Measurements from ENCODE around the gene STK11. TPM values are rescaled to one million over a fixed set of nuclear protein-coding genes. Genes with fewer than 3 reads are reported as not detected.

Gene STK11
- total and polyA plus RNA-seq, 2 experiments from 2014 or later, result 4.6 to 64.1 TPM

DNA sequence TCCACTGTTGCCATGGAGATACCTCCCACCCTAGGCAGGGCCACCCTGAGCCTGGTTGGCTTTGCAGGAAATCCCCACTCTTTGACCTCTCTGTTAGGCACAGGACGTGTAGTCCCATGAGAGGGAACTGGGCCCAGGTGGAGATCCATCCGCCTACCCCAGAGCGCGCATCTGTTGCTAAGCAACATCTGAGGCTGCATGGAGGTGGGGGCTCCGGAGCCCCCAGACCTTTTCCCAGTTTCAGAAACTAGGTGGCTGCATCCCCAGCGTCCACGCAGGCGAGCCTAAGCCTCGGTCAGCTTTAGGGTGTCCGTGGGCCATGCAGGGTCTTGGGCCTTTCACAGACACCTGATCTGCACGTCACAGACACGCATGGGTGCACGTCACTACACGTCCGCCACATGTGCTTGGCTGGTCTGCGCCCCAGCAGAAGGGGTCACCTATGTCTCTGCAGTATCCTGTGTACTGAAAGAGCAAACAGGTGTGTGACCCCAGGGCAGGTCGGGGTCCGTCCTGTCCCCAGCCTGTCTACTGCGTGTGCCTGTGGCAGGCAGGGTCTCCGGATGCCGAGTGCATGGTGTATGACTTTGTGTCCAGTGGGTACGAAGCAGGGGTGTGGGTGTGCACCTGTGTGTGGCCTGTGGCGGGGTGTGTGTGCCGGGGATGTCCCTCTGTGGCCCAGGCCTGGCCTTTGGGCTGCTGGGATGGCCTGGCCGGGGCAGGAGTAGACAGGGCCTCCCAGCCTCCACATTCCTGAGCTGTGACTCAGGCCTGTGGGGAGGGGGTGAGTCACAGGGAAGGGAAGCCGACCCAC lies 59.4 kb downstream of the STK11 start:
- H3K36me3 ChIP-seq (ENCODE audit: low read depth), result no peaks in the 10 kb centered on the region
- H3K79me2 ChIP-seq (ENCODE audit: insufficient read depth), result peaks cover 17% of the 10 kb centered on the region
- no peaks in the 10 kb centered on the region for H3K27me3 ChIP-seq (replicated peaks; ENCODE audit: insufficient read depth)
- no peak overlapping the region for H2AFZ ChIP-seq
- no peaks in the 10 kb centered on the region for H4K20me1 ChIP-seq (ENCODE audit: insufficient read depth)
- peaks cover 11% of the 10 kb centered on the region for H3F3A ChIP-seq (ENCODE audit: insufficient read depth)
- no peaks in the 10 kb centered on the region for H3K9me2 ChIP-seq (ENCODE audit: insufficient read depth)
- H3K4me1 ChIP-seq (ENCODE audit: insufficient read depth), result peaks cover 40% of the 10 kb centered on the region
- no peak overlapping the region for H3K4me2 ChIP-seq (ENCODE audit: unreplicated experiment)
- whole genome bisulfite sequencing, 2 experiments (ENCODE audit: low coverage in 1 of 2, low lambda C conversion rate in 2 of 2, missing lambda C conversion rate in 2 of 2), result 55 to 60% methylated on average over 26 of the region's 26 CpGs
- no peak overlapping the region for H3K4me3 ChIP-seq
- no peaks in the 10 kb centered on the region for H3K9me3 ChIP-seq (ENCODE audit: low read depth)
- peak overlapping the region; percentile 90 for H3K9ac ChIP-seq
- H3K27ac ChIP-seq, result peak overlapping the region; percentile 97
- in situ Hi-C loops (cut with MboI), result no loop called here
- TF ChIP-seq EZH2phosphoT487 (IDR thresholded peaks at IDR 0.05; ENCODE audit: insufficient read depth, low read depth) (no peak), EZH2 (IDR thresholded peaks at IDR 0.05; ENCODE audit: insufficient read depth, poor library complexity, severe bottlenecking) (no peak)
- DNase-seq, result peak; percentile 95

DNA sequence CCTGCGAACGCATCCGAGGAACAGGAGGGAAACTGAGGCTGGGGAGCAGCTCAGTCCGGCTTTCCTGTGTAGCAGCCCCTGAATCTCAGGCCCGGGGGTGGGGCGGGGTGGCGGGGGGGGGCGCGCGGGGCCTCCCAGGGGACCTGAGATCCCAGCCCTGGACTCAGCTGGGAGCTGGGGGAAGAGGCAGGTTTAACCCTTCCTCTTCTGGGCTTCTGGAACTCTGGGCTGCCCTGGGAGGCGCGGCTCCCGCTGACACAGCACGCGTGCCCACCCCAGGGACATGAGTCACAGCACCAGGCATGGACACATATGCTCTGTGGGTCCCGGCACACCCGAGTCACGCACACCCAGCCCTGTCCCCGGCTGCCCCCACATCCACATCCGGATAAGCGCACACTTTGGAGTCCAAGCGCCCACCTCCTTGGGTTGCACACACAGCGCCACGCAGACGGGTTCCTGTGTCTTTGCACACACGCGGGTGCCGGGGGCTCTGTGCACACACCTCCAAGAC lies 60.1 kb downstream of the STK11 start:
- TF ChIP-seq EZH2phosphoT487 (IDR thresholded peaks at IDR 0.05; ENCODE audit: insufficient read depth, low read depth), result no peak
- TF ChIP-seq EZH2 (IDR thresholded peaks at IDR 0.05; ENCODE audit: insufficient read depth, poor library complexity, severe bottlenecking), result no peak
- H3K79me2 ChIP-seq (ENCODE audit: insufficient read depth), result peaks cover 24% of the 10 kb centered on the region
- peak overlapping the region; percentile 90 for H3K9ac ChIP-seq
- peak; percentile 97 for DNase-seq
- no peak overlapping the region for H2AFZ ChIP-seq
- peak overlapping the region; percentile 97 for H3K27ac ChIP-seq
- no peaks in the 10 kb centered on the region for H3K9me3 ChIP-seq (ENCODE audit: low read depth)
- peaks cover 40% of the 10 kb centered on the region for H3K4me1 ChIP-seq (ENCODE audit: insufficient read depth)
- no peaks in the 10 kb centered on the region for H3K9me2 ChIP-seq (ENCODE audit: insufficient read depth)
- H3F3A ChIP-seq (ENCODE audit: insufficient read depth), result peaks cover 18% of the 10 kb centered on the region
- peak overlapping the region; percentile 76 for H3K4me3 ChIP-seq
- no peaks in the 10 kb centered on the region for H3K27me3 ChIP-seq (replicated peaks; ENCODE audit: insufficient read depth)
- no peaks in the 10 kb centered on the region for H4K20me1 ChIP-seq (ENCODE audit: insufficient read depth)
- H3K36me3 ChIP-seq (ENCODE audit: low read depth), result peaks cover under 1% of the 10 kb centered on the region; the same call in 1 of the 2 replicates
- 0 to 1% methylated on average over 20 to 28 of the region's 28 CpGs for WGBS, 2 experiments (ENCODE audit: low coverage in 1 of 2, low lambda C conversion rate in 2 of 2, missing lambda C conversion rate in 2 of 2)
- in situ Hi-C loops (cut with MboI), result no loop called here
- H3K4me2 ChIP-seq (ENCODE audit: unreplicated experiment), result peak overlapping the region; percentile 87

DNA sequence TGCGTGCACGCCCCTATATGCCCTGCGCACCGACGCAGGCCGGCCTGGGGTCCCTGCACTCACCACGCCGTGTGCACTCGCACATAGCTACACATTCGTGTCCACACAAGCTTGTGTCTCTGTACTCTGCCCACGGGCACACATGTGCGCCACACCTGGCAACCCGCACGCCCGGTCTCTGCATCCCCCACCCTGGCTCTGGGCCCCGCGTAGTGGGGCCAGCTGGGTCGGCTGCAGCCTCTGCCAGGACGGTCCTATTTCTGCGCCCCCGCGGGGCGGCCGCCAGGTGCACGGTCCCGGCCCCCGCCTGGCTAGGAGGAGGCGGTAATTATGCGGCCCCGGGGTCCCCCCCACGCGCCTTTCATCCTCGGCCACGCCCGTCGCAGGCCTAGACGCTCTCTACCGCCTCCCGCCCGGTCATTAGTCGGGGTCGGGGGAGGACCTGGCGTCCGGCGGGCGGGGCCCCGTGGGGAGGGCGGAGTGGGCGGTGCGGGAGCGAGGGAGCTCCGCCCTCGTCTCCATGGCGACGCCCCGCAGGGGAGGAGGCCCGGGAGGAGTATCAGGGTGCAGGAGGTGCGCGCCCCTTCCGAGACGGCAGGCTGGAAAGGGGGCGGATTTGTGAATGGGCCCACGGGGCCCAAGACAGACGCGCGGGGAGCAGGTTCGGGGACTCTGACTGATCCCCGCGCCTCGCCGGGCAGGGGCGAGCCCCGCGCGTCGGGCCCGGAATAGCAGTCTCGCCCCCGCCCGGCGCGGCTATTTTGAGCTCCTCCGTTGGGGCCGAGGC lies 60.7 kb downstream of the STK11 start:
- peak overlapping the region; percentile 97 for H3K27ac ChIP-seq
- H3K9me3 ChIP-seq (ENCODE audit: low read depth), result no peaks in the 10 kb centered on the region
- H3K27me3 ChIP-seq (replicated peaks; ENCODE audit: insufficient read depth), result no peaks in the 10 kb centered on the region
- peak overlapping the region; percentile 90 for H3K9ac ChIP-seq
- no peaks in the 10 kb centered on the region for H3K9me2 ChIP-seq (ENCODE audit: insufficient read depth)
- no peaks in the 10 kb centered on the region for H4K20me1 ChIP-seq (ENCODE audit: insufficient read depth)
- peaks cover 18% of the 10 kb centered on the region for H3F3A ChIP-seq (ENCODE audit: insufficient read depth)
- TF ChIP-seq EZH2 (IDR thresholded peaks at IDR 0.05; ENCODE audit: insufficient read depth, poor library complexity, severe bottlenecking) (no peak), EZH2phosphoT487 (IDR thresholded peaks at IDR 0.05; ENCODE audit: insufficient read depth, low read depth) (no peak)
- H3K4me3 ChIP-seq, result peak overlapping the region; percentile 76
- H2AFZ ChIP-seq, result 0 out of 2 replicates have a peak overlapping the region, but pooled peaks have one; percentile 6
- H3K36me3 ChIP-seq (ENCODE audit: low read depth), result peaks cover 7% of the 10 kb centered on the region; the same call in 1 of the 2 replicates
- in situ Hi-C loops (cut with MboI), result no loop called here
- H3K4me2 ChIP-seq (ENCODE audit: unreplicated experiment), result peak overlapping the region; percentile 87
- 1% methylated on average over 47 to 71 of the region's 84 CpGs for WGBS, 2 experiments (ENCODE audit: low coverage in 1 of 2, low lambda C conversion rate in 2 of 2, missing lambda C conversion rate in 2 of 2)
- peaks cover 30% of the 10 kb centered on the region for H3K79me2 ChIP-seq (ENCODE audit: insufficient read depth)
- peak; percentile 95 for DNase-seq
- peaks cover 46% of the 10 kb centered on the region for H3K4me1 ChIP-seq (ENCODE audit: insufficient read depth)

DNA sequence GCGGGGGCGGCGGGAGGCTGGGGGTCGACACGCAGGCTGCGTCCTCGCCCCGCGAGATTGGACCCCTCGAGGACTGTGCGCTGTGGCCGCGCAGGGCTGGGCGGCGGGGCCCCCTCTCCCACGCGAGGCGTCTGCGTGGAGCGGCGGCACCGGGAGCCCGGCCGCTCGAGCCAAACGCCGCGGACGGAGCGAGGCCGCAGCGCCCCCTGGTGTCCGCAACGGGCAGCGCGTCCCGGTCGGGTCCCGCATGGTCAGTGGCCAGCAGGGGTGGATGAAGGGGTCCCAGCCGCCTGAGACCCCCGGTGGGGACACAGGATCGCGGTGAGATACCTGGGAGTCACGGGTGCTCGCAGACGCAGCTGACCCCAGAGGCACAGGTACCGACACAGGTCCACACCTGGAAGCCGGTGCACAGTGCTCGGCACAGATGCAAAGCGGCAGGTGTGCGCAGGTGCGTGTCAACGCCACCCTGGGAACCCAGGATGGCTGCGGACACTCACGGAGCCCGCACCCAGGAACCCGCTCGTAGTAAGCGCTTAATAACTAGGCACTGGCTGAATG lies 61.4 kb downstream of the STK11 start:
- peak; percentile 79 for DNase-seq
- in situ Hi-C loops (cut with MboI), result no loop called here
- Histone ChIP-seq H3K4me2 (ENCODE audit: unreplicated experiment) (peak overlapping the region; percentile 87), H3K9ac (peak overlapping the region; percentile 90), H3K79me2 (ENCODE audit: insufficient read depth) (peaks cover 37% of the 10 kb centered on the region), H3F3A (ENCODE audit: insufficient read depth) (peaks cover 21% of the 10 kb centered on the region), H3K9me3 (ENCODE audit: low read depth) (no peaks in the 10 kb centered on the region), H3K4me1 (ENCODE audit: insufficient read depth) (peaks cover 44% of the 10 kb centered on the region), H3K4me3 (peak overlapping the region; percentile 76), H3K27me3 (replicated peaks; ENCODE audit: insufficient read depth) (no peaks in the 10 kb centered on the region), H3K27ac (peak overlapping the region; percentile 97), H3K9me2 (ENCODE audit: insufficient read depth) (no peaks in the 10 kb centered on the region), H2AFZ (0 out of 2 replicates have a peak overlapping the region, but pooled peaks have one; percentile 6), H3K36me3 (ENCODE audit: low read depth) (peaks cover 10% of the 10 kb centered on the region; the same call in 1 of the 2 replicates), H4K20me1 (ENCODE audit: insufficient read depth) (no peaks in the 10 kb centered on the region)
- TF ChIP-seq EZH2phosphoT487 (IDR thresholded peaks at IDR 0.05; ENCODE audit: insufficient read depth, low read depth) (no peak), EZH2 (IDR thresholded peaks at IDR 0.05; ENCODE audit: insufficient read depth, poor library complexity, severe bottlenecking) (no peak)
- WGBS, 2 experiments (ENCODE audit: low coverage in 1 of 2, low lambda C conversion rate in 2 of 2, missing lambda C conversion rate in 2 of 2), result 2 to 3% methylated on average over 28 to 53 of the region's 59 CpGs

Data from GM23248 (cell line).